OCI-LY1 (cell line): ENCODE results near the gene WWOX.

ENCODE experiments used
- H2AFZ ChIP-seq: fragments of 200-600 bp; sonication (generic), shearing (Covaris generic); 2 replicates; pipeline ENCODE4 v1.6.0; 2014; ENCODE audit warnings: antibody characterized with exemption, mild to moderate bottlenecking, low read length
- H3F3A ChIP-seq: fragments of 200-600 bp; sonication (generic), shearing (Covaris generic); 2 replicates; pipeline ENCODE4 v1.6.0; 2014; ENCODE audit warnings: mild to moderate bottlenecking, antibody characterized with exemption, low read length, moderate library complexity; ENCODE audit not compliant: insufficient read depth
- H3K27ac ChIP-seq: fragments of 200-600 bp; sonication (generic); 2 replicates; pipeline ENCODE4 v1.5.1; 2014; ENCODE audit warnings: low read length, mixed run types, mild to moderate bottlenecking, low read depth; ENCODE audit not compliant: poor library complexity, severe bottlenecking
- H3K27me3 ChIP-seq: fragments of 200-600 bp; sonication (generic); 2 replicates; pipeline ENCODE4 v1.6.0; 2014; ENCODE audit warnings: antibody characterized with exemption, mild to moderate bottlenecking, low read length, moderate library complexity; ENCODE audit not compliant: insufficient read depth
- H3K36me3 ChIP-seq: fragments of 200-600 bp; sonication (generic); 2 replicates; pipeline ENCODE4 v1.6.1; 2014; ENCODE audit warnings: mild to moderate bottlenecking, antibody characterized with exemption, low read length, moderate library complexity, mixed read lengths; ENCODE audit not compliant: insufficient read depth
- H3K4me1 ChIP-seq: fragments of 200-600 bp; sonication (generic); 2 replicates; pipeline ENCODE4 v1.5.1; 2014; ENCODE audit warnings: mild to moderate bottlenecking, low read length, moderate library complexity; ENCODE audit not compliant: insufficient read depth, severe bottlenecking
- H3K4me2 ChIP-seq: fragments of 200-600 bp; sonication (generic), shearing (Covaris generic); 2 replicates; pipeline ENCODE4 v1.6.1; 2014; ENCODE audit warnings: low read length
- H3K4me3 ChIP-seq: fragments of 200-600 bp; sonication (generic); 2 replicates; pipeline ENCODE4 v1.5.1; 2014; ENCODE audit warnings: low read length, low read depth, mild to moderate bottlenecking, mixed read lengths; ENCODE audit not compliant: poor library complexity, severe bottlenecking
- H3K79me2 ChIP-seq: fragments of 200-600 bp; shearing (Covaris generic); 2 replicates; pipeline ENCODE4 v1.6.1; 2016; ENCODE audit warnings: mixed run types, low read length, mixed read lengths; ENCODE audit not compliant: insufficient read depth
- H3K9ac ChIP-seq: fragments of 200-600 bp; sonication (generic), shearing (Covaris generic); 2 replicates; pipeline ENCODE4 v1.6.1; 2014; ENCODE audit warnings: mild to moderate bottlenecking, low read length, mixed read lengths
- H3K9me2 ChIP-seq: fragments of 200-600 bp; sonication (generic), shearing (Covaris generic); 2 replicates; pipeline ENCODE4 v1.6.1; 2014; ENCODE audit warnings: low read depth, mild to moderate bottlenecking, low read length, mixed read lengths
- H3K9me3 ChIP-seq: fragments of 200-600 bp; shearing (Covaris generic); 2 replicates; pipeline ENCODE4 v1.6.1; 2014; ENCODE audit warnings: low read length, mixed read lengths
- H4K20me1 ChIP-seq: fragments of 200-600 bp; sonication (generic), shearing (Covaris generic); 2 replicates; pipeline ENCODE4 v1.6.0; 2016; ENCODE audit warnings: mild to moderate bottlenecking, low read length; ENCODE audit not compliant: insufficient read depth
- EZH2 ChIP-seq: fragments of 200-600 bp; sonication (generic), shearing (Covaris generic); IDR thresholded peaks from 2 replicates; pipeline ENCODE4 v1.8.0; 2017; ENCODE audit warnings: borderline replicate concordance, mixed run types, mild to moderate bottlenecking, antibody characterized with exemption, low read length, moderate library complexity, mixed read lengths
- TF ChIP-seq, protein P1 (sequence below): fragments of 200-600 bp; sonication (generic), shearing (Covaris generic); IDR thresholded peaks from 2 replicates; pipeline ENCODE4 v1.5.1; 2017; ENCODE audit warnings: mild to moderate bottlenecking, antibody characterized with exemption, low read length, moderate library complexity, mixed read lengths

The WWOX gene

DNA sequence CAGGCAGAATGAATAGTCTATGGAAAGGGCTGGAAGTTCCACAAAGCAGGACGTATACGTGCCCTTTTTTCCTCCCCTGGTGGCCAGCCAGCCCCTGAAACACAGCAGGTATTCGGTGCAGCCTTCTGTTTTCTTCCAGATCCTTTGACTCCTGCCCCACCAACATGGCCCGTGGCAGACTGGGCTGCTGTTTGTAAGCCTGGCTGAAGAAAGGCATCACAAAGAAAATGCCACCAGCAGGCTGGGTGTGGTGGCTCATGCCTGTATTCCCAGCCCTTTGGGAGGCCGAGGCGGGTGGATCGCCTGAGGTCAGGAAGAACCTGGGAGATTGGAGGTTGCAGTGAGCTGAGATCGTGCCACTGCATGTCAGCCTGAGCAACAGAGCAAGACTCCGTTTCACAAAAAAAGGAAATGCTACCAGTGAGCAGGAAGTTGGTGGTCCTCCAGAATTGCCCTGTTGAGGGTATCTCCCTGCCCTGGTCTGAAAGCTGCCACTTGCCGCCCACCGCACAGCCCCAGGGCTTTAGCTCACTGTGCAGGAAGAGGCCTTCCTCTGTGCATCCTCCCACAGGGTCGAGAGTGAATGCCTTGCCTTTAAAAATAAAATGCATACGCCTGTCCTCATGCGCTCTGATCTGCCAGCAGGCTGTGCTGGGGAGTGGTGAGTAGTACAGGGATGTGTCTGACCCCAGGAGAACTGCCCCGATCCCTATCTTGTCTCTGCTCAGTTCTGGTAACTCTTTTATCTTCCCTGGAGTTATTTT lies 913.4 kb downstream of the WWOX start:
- Histone ChIP-seq H3K9me2 (no peaks in the 10 kb centered on the region), H3K4me1 (peaks cover 6% of the 10 kb centered on the region), H3F3A (no peaks in the 10 kb centered on the region), H3K4me3 (no peak overlapping the region), H3K4me2 (no peak overlapping the region; the same call in 1 of the 2 replicates), H3K9ac (no peak overlapping the region), H3K27me3 (no peaks in the 10 kb centered on the region), H3K9me3 (no peaks in the 10 kb centered on the region), H4K20me1 (no peaks in the 10 kb centered on the region), H2AFZ (no peak overlapping the region), H3K36me3 (no peaks in the 10 kb centered on the region), H3K79me2 (no peaks in the 10 kb centered on the region), H3K27ac (no peak overlapping the region)
- no peak for TF ChIP-seq EZH2
- TF ChIP-seq, protein P1, sequence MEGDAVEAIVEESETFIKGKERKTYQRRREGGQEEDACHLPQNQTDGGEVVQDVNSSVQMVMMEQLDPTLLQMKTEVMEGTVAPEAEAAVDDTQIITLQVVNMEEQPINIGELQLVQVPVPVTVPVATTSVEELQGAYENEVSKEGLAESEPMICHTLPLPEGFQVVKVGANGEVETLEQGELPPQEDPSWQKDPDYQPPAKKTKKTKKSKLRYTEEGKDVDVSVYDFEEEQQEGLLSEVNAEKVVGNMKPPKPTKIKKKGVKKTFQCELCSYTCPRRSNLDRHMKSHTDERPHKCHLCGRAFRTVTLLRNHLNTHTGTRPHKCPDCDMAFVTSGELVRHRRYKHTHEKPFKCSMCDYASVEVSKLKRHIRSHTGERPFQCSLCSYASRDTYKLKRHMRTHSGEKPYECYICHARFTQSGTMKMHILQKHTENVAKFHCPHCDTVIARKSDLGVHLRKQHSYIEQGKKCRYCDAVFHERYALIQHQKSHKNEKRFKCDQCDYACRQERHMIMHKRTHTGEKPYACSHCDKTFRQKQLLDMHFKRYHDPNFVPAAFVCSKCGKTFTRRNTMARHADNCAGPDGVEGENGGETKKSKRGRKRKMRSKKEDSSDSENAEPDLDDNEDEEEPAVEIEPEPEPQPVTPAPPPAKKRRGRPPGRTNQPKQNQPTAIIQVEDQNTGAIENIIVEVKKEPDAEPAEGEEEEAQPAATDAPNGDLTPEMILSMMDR = no peak

DNA sequence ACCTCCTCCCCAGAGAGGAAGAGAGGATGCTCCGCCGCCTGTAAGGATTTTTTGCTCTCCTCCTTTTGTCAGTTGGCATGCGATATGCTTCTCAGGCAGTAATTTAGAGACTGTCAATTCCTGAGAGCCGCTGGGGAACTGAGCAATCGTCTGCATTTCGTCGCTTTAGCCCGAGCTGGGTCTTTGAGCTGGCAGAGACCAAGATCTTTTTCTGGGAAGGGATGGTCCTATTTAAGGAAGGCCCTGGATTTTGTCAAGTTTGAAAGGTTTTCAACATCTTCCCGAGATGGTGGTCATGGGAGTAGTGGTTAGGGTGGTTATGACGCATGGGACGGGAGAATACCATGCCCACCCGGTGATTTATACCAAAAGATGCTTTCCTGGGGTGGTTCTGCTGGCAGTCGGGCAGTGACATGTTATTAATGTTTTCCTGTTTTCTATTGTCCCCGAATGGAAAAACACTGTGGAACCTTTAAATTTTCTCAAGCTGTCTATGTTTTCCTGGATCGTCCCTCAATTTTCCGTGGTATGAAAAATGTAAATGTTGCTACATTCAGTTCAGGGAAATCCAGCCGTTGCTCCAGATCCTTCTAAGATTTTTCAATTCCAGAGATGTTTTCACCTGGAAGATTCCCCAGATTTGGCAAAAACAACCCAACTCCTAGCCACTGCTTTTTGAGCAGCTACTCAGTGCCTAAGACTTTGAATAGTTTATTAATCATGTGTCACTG lies 914.6 kb downstream of the WWOX start:
- no peak overlapping the region for H3K4me2 ChIP-seq
- TF ChIP-seq, protein P1 = no peak
- H3F3A ChIP-seq = no peaks in the 10 kb centered on the region
- no peaks in the 10 kb centered on the region for H3K36me3 ChIP-seq
- H3K27me3 ChIP-seq = no peaks in the 10 kb centered on the region
- no peaks in the 10 kb centered on the region for H3K9me3 ChIP-seq
- H4K20me1 ChIP-seq = no peaks in the 10 kb centered on the region
- H3K4me1 ChIP-seq = peaks cover 6% of the 10 kb centered on the region
- no peak overlapping the region for H3K4me3 ChIP-seq
- H3K9ac ChIP-seq = no peak overlapping the region
- no peaks in the 10 kb centered on the region for H3K9me2 ChIP-seq
- no peak overlapping the region for H2AFZ ChIP-seq
- H3K79me2 ChIP-seq = no peaks in the 10 kb centered on the region
- no peak overlapping the region for H3K27ac ChIP-seq

DNA sequence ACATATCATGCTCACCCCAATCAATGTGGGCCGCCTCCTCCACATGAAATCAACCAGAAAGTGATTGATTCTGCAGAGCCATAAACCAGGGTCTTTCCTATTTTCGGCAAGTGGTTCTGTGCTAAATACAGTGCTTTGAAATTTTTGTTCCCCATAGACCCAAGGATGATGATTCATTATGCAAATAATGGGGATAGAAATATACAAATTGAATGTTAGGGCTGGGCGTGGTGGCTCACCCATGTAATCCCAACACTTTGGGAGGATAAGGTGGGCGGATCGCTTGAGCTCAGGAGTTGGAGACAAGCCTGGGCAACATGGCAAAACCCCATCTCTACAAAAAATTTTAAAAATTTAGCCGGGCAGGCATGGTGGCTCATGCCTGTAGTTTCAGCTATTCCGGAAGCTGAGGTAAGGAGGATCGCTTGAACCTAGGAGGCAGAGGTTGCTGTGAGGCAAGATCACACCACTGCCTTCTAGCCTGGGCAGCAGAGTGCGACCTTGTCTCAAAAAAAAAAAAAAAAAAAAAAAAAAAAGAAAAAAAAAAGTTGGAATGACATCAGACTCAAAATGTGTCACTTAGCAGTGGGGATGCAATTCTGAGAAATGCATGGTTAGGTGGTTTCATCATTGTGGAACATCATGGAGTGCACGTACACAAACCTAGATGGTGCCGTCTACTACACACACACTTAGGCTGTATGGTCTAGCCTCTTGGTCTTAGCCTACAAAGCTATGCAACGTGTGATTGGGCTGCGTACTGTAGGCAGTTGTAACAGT lies 919.4 kb downstream of the WWOX start:
- Histone ChIP-seq H3K27ac (no peak overlapping the region), H3K79me2 (no peaks in the 10 kb centered on the region), H3K4me1 (no peaks in the 10 kb centered on the region), H3K4me3 (no peak overlapping the region), H4K20me1 (no peaks in the 10 kb centered on the region), H2AFZ (no peak overlapping the region), H3F3A (no peaks in the 10 kb centered on the region), H3K9ac (no peak overlapping the region), H3K27me3 (no peaks in the 10 kb centered on the region), H3K36me3 (no peaks in the 10 kb centered on the region), H3K9me2 (no peaks in the 10 kb centered on the region), H3K4me2 (no peak overlapping the region), H3K9me3 (no peaks in the 10 kb centered on the region)
- no peak for TF ChIP-seq EZH2
- TF ChIP-seq, protein P1 = no peak
